ENCODE data around the gene NR6A1.

- TF ChIP-seq CTCF (CRISPR knock-in tag; IDR thresholded peaks at IDR 0.05) (no peak), ZNF644 (CRISPR knock-in tag; IDR thresholded peaks at IDR 0.05; ENCODE audit: low read depth) (no peak), NR2C2 (CRISPR knock-in tag; IDR thresholded peaks at IDR 0.05; ENCODE audit: borderline replicate concordance) (no peak), ZNF776 (CRISPR knock-in tag; IDR thresholded peaks at IDR 0.05) (no peak), JDP2 (CRISPR knock-in tag; IDR thresholded peaks at IDR 0.05; ENCODE audit: borderline replicate concordance) (no peak), NFAT5 (CRISPR knock-in tag; IDR thresholded peaks at IDR 0.05) (no peak)
These were observed 244.9 kb downstream of the NR6A1 start for GRCh38 chr9:124526174-124526573.
